ENCODE data around the gene DDX39B. TPM values are rescaled to one million over a fixed set of nuclear protein-coding genes. Genes with fewer than 3 reads are reported as not detected.

The DDX39B gene
- total and polyA plus RNA-seq, 9 of the 15 experiments (the other 6 are each of a cell fraction or from before 2014, with no cell fraction given) = 479 to 869 (median 592) TPM

- TF ChIP-seq YY1 (IDR thresholded peaks at IDR 0.05; ENCODE audit: borderline replicate concordance in 1 of 3, control insufficient read depth in 1 of 3, extremely low read depth in 1 of 3, insufficient read depth in 3 of 3, insufficient read length in 1 of 3, insufficient replicate concordance in 2 of 3, low read depth in 1 of 3, low read length in 2 of 3) (peak in 1 of 3 experiments; percentile 54), ETV1 (tag; conservative IDR thresholded peaks at IDR 0.05; ENCODE audit: low read depth) (peak; percentile 94), MBD2 (IDR thresholded peaks at IDR 0.05; ENCODE audit: borderline replicate concordance, low read depth) (peak; percentile 6; the same call in 1 of the 2 replicates), ZNF316 (IDR thresholded peaks at IDR 0.05) (no peak), RNF2 (IDR thresholded peaks at IDR 0.05) (peak; percentile 90), MCM2 (IDR thresholded peaks at IDR 0.05; ENCODE audit: low read depth) (no peak), ILF3 (IDR thresholded peaks at IDR 0.05; ENCODE audit: borderline replicate concordance) (no peak), DMBX1 (CRISPR knock-in tag; IDR thresholded peaks at IDR 0.05; ENCODE audit: borderline replicate concordance) (peak; percentile 66), ARID1B (IDR thresholded peaks at IDR 0.05) (peak; percentile 78), ZNF592 (IDR thresholded peaks at IDR 0.05) (peak; percentile 62; the same call in 1 of the 2 replicates), JUN (IDR thresholded peaks at IDR 0.05; ENCODE audit: borderline replicate concordance, low read depth, low read length) (peak; percentile 86), JUN (CRISPR knock-in tag; IDR thresholded peaks at IDR 0.05; ENCODE audit: borderline replicate concordance) (no peak), HMBOX1 (IDR thresholded peaks at IDR 0.05) (no peak; the same call in 1 of the 2 replicates), GTF2F1 (IDR thresholded peaks at IDR 0.05; ENCODE audit: low read depth, low read length) (no peak), MEF2D (tag; conservative IDR thresholded peaks at IDR 0.05; ENCODE audit: low read depth) (no peak), ZNF695 (CRISPR knock-in tag; IDR thresholded peaks at IDR 0.05) (no peak), SOX6 (IDR thresholded peaks at IDR 0.05) (peak; percentile 71), NFIC (IDR thresholded peaks at IDR 0.05) (peak; percentile 57), SMAD4 (CRISPR knock-in tag; conservative IDR thresholded peaks at IDR 0.05) (peak; percentile 77), ZBED1 (IDR thresholded peaks at IDR 0.05) (no peak), TFE3 (CRISPR knock-in tag; IDR thresholded peaks at IDR 0.05) (no peak), ZNF76 (CRISPR knock-in tag; IDR thresholded peaks at IDR 0.05; ENCODE audit: borderline replicate concordance) (no peak)
These were observed 18.3 kb upstream of the DDX39B start (continued) for GRCh38 chr6:31559958-31560696.
